NCI-H187 treated with DMSO at 0.1 percent for 48 hours (cell line): ENCODE data around the gene NCKIPSD.
"Not testable (repeated sequence)": the region's sequence is repeated elsewhere in the genome, so short reads cannot be mapped to it uniquely, and the experiment has no call there.

Experiments
- DNase-seq: peaks from one replicate; lab custom pipeline; 2025; lab: John Stamatoyannopoulos, UW

Gene NCKIPSD

DNA sequence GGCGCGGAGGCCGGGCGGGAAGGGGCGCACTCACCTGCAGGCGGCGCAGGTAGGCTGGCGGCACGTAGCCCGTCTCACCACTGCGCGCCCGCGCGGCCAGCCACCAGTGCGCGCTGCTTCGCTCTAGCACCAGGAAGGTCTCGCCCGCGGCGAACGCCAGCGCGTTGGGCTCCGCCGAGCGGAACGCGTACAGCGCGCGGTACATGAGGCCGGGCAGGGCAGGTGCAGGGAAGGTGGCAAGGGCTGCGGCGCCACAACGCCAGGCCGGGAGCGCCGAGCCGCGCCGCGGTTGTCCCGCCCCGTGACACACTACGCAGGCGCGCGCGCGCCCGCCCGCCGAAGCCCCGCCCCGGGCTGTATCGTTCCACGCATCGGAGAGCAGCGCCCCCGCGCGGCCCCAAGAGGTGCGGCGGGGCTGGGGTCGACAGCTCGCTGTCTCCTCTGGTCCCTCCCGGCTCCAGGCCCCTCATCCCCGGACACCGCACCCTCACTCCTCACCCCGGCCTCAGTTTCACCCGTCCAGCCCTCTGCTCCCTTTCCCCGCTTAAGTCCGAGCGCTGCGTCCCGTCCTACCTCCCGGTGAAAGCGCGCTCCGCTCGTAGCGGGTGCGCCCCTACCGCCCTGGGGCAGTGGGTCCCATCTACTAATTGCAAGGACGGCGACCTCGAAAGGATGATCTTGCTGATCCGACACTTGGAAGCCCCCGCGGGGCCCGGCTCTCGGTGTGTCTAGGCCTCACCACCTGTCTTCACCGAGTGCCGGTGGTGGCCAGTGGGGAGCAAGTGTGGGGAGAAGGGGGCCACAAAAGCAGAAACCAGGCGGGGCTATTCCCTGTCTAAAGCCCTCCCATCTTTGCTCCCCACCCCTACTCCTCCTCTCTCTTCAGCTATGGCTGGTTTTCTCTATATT lies at the start of gene NCKIPSD:
NCKIPSD (minus strand) TSS at position 313 of the 909 bp plus-strand sequence; CDS start at position 205, 108 bp downstream.
- no peak for DNase-seq

DNA sequence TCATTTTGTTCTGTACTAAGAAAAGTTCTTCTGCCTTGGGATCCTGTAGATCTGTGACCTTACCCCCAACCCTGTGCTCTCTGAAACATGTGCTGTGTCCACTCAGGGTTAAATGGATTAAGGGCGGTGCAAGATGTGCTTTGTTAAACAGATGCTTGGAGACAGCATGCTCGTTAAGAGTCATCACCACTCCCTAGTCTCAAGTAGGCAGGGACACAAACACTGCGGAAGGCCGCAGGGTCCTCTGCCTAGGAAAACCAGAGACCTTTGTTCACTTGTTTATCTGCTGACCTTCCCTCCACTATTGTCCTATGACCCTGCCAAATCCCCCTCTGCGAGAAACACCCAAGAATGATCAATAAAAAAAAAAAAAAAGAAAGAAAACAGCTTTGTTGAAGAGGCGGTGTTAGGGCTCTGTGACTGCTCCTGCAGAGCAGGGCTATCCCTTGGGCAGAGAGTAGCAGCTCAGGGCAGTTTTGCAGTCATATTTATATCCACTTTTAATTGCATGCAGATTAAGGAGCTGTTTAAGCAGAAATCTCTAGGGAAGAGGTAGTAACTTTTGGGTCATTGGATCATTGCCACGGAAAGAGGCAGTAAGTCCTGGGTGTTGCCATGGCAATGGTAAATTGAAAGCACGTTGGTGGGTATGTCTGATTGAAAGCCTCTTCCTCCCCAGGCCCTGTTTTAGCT lies 49.5 kb upstream of the NCKIPSD start:
- DNase-seq = not testable (repeated sequence)

DNA sequence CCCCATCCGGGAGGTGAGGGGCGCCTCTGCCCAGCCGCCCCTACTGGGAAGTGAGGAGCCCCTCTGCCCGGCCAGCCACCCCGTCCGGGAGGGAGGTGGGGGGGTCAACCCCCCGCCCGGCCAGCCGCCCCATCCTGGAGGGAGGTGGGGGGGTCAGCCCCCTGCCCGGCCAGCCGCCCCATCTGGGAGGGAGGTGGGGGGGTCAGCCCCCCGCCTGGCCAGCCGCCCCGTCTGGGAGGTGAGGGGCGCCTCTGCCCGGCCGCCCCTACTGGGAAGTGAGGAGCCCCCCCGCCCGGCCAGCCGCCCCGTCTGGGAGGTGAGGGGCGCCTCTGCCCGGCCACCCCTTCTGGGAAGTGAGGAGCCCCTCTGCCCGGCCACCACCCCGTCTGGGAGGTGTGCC lies 48.8 kb upstream of the NCKIPSD start:
- not testable (repeated sequence) for DNase-seq

DNA sequence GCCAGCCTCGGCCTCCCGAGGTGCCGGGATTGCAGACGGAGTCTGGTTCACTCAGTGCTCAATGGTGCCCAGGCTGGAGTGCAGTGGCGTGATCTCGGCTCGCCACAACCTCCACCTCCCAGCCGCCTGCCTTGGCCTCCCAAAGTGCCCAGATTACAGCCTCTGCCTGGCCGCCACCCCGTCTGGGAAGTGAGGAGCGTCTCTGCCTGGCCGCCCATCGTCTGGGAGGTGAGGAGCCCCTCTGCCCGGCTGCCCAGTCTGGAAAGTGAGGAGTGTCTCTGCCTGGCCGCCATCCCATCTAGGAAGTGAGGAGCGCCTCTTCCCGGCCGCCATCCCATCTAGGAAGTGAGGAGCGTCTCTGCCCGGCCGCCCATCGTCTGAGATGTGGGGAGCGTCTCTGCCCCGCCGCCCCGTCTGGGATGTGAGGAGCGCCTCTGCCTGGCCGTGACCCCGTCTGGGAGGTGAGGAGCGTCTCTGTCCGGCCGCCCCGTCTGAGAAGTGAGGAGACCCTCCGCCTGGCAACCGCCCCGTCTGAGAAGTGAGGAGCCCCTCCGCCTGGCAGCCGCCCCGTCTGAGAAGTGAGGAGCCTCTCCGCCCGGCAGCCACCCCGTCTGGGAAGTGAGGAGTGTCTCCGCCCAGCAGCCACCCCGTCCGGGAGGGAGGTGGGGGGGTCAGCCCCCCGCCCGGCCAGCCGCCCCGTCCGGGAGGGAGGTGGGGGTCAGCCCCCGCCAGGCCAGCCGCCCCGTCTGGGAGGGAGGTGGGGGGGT lies 48.2 kb upstream of the NCKIPSD start:
- DNase-seq = not testable (repeated sequence)

DNA sequence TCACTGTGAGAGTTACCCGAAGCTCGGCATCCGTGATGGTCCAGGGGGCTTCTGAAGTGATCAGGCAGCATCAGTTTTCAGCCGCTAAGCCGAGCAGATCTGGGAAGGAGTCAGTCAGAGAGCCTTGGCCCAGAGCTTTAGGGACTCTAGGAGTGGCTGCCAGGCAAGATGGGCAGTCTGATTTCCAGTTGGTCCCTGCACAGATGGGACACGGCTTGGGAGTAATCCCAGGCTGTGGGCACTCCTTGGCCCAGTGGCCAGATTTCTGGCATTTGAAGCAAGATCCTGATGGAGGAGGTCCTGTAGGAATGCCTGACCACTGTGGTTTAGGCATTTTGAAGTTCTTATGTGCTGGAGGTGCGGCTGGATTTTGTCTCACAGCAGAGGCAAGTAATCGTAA lies 41.8 kb upstream of the NCKIPSD start:
- no peak for DNase-seq

DNA sequence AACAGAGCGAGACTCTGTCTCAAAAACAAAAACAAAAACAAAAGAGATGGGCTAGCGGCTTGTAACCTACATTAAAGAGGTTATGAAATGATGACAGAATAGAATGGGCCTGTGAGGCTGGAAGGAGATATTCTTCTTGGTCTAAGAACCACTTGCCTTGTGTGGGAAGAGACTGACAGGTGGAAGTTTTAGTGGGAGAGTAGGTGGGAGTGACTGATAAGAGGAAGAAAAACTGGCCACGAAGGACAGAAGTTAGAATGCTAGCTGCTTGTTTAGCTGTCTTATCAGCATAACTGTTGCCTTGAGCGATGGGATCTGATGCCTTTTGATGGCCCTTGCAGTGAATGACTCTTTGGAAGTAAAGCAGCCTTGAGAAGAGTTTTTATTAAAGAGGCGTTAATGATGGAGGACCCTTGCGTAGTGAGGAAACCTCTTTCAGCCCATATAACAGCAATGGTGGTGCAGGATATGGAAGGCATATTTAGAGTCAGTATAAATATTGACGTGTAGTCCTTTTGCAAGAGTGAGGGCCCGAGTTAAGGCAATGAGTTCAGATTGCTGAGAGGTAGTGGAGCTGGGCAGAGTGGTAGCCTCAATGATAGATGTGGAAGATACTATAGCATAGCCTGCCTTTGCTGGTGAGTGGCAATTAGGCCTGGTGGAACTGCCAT lies 39.6 kb upstream of the NCKIPSD start:
- DNase-seq = not testable (repeated sequence)

DNA sequence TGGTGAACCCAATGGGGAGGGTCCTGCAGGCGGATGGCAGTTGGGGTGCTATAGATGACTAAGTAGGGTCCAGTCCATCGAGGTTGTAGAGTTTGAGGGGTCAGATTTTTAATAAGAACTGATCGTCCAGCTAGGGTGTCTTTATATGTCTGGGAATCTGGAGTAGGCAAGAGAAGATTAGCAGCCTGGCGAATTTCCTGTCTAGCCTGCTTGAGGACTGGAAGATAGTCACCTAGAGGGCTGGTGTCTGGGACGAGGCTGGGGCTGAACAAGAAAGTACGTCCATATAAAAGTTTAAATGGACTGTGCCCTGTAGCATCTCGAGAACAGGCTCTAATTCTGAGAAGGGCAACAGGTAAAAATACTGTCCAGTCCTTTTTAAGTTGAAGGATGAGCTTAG lies 38.0 kb upstream of the NCKIPSD start:
- DNase-seq = no peak

DNA sequence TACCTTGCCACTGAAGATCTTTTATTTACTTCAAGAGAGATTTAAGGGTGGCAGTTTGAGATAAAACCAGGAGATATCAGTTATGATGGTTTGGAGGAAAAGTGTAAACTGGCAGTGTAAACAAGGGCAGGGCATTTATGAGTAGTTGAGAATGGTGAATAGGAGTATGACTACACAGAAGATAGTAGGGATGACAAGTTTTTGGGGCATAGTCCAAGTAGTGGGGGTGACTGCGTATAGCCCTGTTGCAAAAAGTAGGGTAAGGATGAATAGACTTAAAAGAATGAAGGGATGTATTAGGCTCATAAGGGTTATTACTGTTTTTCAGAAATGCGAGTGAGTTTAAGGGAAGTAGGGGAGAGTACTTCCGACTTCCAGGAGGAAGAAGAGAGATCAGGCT lies 37.6 kb upstream of the NCKIPSD start:
- DNase-seq = not testable (repeated sequence)

DNA sequence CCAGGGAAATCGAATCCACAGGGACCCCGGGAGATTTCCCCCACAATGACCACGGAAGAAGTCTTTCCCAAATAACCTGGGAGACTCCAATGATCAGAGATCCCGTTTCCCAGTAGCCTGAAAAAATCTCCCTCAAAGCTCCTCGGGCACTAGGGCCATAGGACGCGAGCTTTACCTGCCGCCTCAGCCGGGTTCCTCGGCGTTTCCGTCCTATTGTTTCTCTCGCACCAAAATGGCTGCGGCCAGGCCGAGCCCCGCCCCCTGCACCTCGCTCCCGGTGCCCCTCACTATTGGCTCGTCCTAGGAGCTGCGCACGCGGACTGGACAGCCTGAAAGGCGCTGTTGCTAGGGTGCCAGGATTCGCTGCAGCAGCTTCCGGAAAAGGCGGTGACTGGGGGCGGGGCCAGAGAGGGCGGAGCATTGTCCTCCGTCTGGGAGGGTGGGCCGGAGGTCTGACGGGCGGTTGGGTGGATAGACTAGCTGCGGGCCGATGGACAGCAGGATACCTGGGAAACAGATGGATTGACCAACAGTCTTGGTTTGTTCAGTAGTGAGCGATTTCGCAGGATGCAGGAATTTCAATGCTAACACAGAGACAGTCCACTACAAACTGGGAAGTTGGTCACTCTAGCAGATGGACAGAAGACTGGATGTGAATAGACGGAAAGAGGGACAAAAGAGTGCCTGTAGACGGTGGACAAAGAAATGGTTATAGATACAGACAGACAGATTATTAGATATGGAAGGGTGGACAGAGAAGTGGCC lies 31.4 kb upstream of the NCKIPSD start, which contains the start of gene IP6K2:
IP6K2 (minus strand) TSS at position 240 of the 765 bp plus-strand sequence. CDS start 21,930 bp downstream, outside the sequence.
- peak; percentile 78 for DNase-seq

DNA sequence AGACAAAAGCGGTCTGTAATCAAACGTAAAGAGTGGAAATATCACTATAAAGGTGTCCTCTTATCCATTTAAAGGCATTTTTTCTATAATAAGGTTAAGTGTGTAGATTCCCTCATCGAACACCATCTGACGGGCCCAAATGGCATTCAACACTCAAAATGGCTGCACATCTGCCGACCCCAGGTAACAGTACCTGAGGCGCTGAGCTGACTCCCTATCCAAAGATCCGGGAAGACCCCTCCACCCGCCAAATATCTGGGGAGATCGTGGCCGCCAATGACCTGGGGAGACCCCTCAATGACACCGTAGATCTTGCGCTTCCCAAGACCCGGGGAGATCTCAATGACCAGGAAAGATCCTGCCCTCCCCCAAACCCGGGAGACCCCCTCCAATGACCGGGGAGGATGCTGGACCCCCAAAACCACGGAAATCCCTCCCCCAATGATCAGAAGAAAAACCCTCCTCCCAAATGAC lies 30.8 kb upstream of the NCKIPSD start:
- no peak for DNase-seq

DNA sequence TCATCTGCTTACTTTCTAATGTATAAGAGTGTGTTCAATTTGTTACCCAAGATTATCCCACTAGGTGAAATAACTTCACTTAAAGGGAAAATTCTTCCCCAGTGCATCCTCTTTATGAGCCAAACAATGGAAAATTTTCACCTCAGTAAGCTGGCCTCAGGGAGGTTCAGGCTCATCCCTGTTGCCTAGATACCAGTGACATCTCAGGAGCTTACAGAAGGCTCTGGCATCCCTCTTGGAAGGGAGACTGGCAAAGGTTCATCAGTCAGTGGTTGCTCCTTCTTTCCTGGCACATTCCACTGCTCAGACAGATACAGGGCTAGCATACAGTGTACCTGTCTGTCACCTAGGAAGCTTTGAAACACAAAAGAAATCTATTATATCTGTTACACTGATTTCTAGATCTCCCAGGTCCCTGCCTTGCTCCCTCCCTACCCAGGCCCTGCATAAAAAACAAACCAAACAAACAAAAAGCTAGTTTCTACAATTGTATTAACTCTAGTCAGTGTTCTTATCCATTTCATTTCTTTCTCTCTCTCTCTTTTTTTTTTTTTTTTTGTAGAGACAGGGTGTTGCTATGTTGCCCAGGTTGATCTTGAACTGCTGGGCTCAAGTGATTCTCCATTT lies 29.6 kb upstream of the NCKIPSD start:
- DNase-seq = no peak

DNA sequence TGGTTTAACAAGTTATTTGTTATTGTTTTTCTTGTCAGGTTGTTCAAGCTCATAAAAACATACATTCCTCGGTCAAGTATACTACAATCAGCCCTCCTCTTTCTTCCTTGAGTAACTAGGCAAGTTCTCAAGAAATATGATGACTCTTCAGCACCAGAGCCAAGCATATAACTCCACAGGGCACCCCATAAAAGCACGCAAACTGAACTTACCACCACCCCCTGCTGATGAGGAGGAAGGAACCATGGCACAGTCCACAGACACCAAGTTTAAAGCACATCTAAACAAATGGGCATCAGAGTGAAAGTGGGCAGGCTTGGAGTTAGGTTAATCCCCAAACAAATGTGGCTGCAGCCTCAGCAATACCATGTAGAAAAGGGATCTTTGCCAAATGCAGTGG lies 26.0 kb upstream of the NCKIPSD start:
- no peak for DNase-seq

DNA sequence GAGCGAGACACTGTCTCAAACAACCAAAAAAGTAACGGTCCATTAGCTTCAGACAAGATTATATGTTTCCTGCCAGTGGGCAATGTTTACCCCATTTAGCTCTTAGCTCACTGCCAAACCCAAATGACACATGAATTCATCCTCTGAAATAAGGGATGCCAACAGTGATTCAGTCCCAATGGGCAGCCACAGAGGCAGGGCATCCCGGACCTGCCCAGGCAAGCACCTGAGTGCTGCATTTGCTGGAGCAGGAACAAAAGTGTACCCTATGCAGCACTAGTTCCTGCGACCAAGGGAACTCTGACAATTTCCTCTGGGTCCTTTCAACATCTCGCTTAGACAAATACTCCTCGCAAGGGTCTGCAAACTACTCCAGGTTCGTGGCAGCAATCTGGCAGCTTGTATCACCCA lies 23.3 kb upstream of the NCKIPSD start:
- DNase-seq = no peak

DNA sequence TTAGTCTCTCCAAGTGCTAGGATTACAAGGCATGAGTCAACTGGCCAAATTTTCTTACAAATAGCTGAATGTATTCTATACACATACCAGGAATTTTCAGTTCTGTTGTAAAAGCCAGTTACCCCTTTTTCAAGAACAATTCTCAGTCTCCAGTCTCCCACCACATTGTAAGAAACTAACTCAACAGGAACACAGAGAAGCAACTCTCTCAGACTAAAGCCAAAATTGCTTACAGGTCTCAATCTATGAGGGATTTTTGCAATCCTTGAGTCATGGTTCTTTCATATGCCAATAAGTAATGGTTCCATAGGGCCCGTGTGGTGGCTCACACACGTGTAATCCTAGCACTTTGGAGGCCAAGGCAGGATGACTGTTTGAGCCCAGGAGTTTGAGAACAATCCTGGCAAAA lies 22.8 kb upstream of the NCKIPSD start:
- no peak for DNase-seq

DNA sequence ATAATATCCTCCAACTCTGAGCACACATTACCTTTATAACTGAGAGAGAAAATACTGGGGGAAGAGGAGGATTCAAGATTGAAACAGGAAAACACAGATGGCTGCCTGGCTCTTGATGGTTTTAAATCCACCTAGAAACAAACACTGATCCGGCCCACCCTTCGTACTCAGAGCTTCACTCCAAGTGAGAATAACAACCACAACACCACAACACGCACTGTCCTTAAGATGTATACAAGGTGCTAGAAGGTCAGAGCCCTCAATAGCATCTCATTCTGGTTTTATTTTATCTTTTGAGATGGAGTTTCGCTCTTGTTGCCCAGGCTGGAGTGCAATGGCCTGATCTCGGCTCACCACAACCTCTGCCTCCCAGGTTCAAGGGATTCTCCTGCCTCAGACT lies 21.4 kb upstream of the NCKIPSD start:
- no peak for DNase-seq

DNA sequence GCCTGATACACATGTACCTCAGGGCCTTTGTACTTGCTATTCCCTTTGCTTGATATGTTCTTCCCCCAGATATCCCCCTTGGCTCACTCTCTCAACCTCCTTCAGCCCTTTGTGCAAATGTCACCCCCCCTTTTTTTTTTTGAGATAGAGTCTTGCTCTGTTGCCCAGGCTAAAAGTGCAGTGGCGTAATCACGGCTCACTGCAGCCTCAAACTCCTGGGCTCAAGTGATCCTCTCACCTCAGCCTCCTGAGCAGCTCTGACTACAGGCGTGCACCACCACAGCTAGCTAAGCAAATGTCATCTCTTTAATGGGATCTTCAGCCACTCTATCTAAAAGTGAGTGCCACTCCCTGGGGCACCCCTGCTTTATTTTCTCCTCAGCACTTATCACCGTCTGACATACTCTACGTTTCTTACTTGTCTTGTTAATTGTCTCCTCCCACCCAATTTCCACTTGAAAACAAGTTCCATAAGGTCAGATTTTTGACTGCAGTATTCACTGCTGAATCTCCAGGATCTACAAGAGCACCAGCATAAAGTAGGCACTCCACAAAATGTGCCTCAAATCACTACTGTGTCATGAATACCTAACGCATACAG lies 16.7 kb upstream of the NCKIPSD start:
- DNase-seq = no peak

DNA sequence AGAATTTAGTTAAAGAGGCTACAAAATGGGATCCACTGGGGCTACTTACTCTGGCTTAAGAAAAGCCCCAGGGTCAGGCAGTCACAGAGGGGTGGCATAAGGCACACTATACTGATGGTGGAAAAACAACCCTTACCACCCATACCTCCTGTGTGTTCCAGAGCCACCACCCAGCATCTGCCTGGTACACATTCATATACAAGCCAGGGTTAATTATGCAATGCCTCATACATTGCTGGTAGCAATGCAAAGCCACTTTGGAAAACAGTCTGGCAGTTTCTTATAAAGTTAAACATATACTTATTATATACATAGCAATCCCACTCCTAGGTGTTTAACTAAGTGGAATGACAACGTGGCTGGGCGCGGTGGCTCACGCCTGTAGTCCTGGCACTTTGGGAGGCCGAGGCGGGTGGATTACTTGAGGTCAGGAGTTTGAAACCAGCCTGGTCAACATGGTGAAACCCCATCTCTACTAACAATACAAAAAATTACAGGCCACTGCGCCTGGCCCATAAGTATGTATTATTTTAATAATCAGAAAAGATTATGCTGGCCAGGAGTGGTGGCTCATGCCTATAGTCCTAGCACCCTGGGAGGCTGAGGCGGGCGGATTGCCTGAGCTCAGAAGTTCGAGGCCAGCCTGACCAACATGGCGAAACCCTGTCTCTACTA lies 15.2 kb upstream of the NCKIPSD start:
- no peak for DNase-seq

DNA sequence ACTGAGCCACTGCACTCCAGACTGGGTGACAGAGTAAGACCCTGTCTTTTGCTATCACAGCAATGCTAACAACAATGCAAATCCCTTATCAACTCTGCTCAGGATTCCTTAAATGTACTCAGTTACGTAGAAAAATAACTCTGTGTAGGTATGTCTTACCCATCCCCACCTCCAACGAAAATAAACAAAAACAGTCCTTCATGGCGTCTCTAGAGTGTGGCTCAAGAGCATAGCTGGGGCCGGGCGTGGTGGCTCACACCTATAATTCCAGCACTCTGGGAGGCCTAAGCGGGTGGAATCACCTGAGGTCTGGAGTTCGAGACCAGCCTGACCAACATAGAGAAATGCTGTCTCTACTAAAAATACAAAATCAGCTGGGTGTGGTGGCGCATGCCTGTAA lies 13.2 kb upstream of the NCKIPSD start:
- DNase-seq = no peak

DNA sequence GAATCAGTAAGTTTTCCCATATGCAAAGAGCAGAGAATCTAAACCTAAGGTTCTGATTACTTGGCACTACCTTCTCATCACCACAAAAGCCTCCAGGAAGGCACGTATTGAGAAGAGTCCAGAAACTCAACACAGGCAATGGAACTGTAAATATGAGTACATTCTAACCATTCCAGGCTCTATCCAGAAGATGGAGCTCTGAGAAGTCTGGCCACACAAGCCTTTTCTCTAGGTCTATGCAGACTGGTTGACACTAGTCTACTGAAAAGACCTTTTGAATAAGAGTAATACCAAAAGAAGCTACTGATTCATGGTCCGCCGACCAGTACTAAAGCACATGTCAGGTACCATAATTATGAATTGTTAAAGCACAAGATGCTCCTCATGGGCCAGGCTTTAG lies 12.2 kb upstream of the NCKIPSD start:
- DNase-seq = no peak
